GM19324 (cell line): ENCODE measurements around the gene MLF1.
A peak's percentile ranks its signal among the peaks of the same experiment; 100 is the strongest.

Experiments
- ATAC-seq: cut with Tn5 transposase; IDR thresholded peaks from one replicate; pipeline ENCODE4 v1.9.1; 2021; ENCODE audit warnings: mild to moderate bottlenecking, moderate library complexity; ENCODE audit not compliant: unreplicated experiment, low FRiP score

Gene MLF1

GRCh38 chr3:158573714-158574113 is 2.7 kb downstream of the MLF1 start:
- ATAC-seq, result no peak

GRCh38 chr3:158574646-158575045 is 3.7 kb downstream of the MLF1 start:
- no peak for ATAC-seq

GRCh38 chr3:158590223-158590622 is 19.2 kb downstream of the MLF1 start:
- ATAC-seq, result no peak

- no peak for ATAC-seq
Observed at GRCh38 chr3:158600787-158601186, 29.8 kb downstream of the MLF1 start.

- no peak for ATAC-seq
Observed at GRCh38 chr3:158602227-158602626, 31.2 kb downstream of the MLF1 start.

GRCh38 chr3:158617982-158618875 is 47.2 kb downstream of the MLF1 start:
- ATAC-seq, result no peak

GRCh38 chr3:158625881-158626280 is 54.9 kb downstream of the MLF1 start:
- ATAC-seq, result no peak

- ATAC-seq, result no peak
Observed at GRCh38 chr3:158631981-158632380, 61.0 kb downstream of the MLF1 start.

- no peak for ATAC-seq
Observed at GRCh38 chr3:158640646-158641045, 69.7 kb downstream of the MLF1 start.

GRCh38 chr3:158642005-158642404 is 71.0 kb downstream of the MLF1 start:
- no peak for ATAC-seq

- no peak for ATAC-seq
Observed at GRCh38 chr3:158642474-158643210, 71.6 kb downstream of the MLF1 start.

GRCh38 chr3:158644345-158644908 is 73.4 kb downstream of the MLF1 start, which contains the start of gene GFM1:
GFM1 (plus strand) TSS chr3:158644527; CDS start chr3:158644635, 108 bp downstream.
- peak; percentile 98 for ATAC-seq

GRCh38 chr3:158649791-158650190 is 78.8 kb downstream of the MLF1 start:
- no peak for ATAC-seq

GRCh38 chr3:158651192-158651591 is 80.2 kb downstream of the MLF1 start:
- no peak for ATAC-seq

- no peak for ATAC-seq
Observed at GRCh38 chr3:158652463-158652862, 81.5 kb downstream of the MLF1 start.
